Adrenal gland (tissue), 12 donors: ENCODE data around the gene TPX2. TPM values are rescaled to one million over a fixed set of nuclear protein-coding genes. Genes with fewer than 3 reads are reported as not detected.

ENCODE experiments used
- DNase-seq, 7 donors: peaks; one replicate each; pipeline ENCODE4 v3.0.0-alpha.2; 2019 to 2020
- H3K27ac ChIP-seq, 5 donors: fragments of 200-600 bp; sonication (generic) in 4 of 5; 1 replicate in 3 of 5; 2 replicates in 2 of 5; pipeline versions ENCODE4 v1.5.1 to v1.8.0; 2016 to 2020; ENCODE audit warnings: mild to moderate bottlenecking in 1 of 5
- H3K27me3 ChIP-seq: fragments of 200-600 bp; 2 replicates; pipeline ENCODE4 v1.8.0; 2021
- H3K36me3 ChIP-seq, 2 donors: fragments of 200-600 bp; replicated peaks in 1 of 2; 1 replicate in 1 of 2; 2 replicates in 1 of 2; pipeline versions ENCODE4 v1.5.1 to v1.8.0; 2018 to 2022
- H3K4me1 ChIP-seq, 2 donors: fragments of 200-600 bp; replicated peaks in 1 of 2; 1 replicate in 1 of 2; 2 replicates in 1 of 2; pipeline versions ENCODE4 v1.5.1 to v1.8.0; 2018 to 2021
- H3K4me3 ChIP-seq, 4 donors: fragments of 200-600 bp; sonication (generic) in 3 of 4; one replicate each; pipeline ENCODE4 v1.5.1; 2016 to 2018
- H3K9me3 ChIP-seq, 3 donors: fragments of 200-600 bp; sonication (generic) in 1 of 3; replicated peaks in 1 of 3; 1 replicate in 2 of 3; 2 replicates in 1 of 3; pipeline versions ENCODE4 v1.5.1 to v1.8.0; 2016 to 2021
- CTCF ChIP-seq, 6 experiments: fragments of 450-650 bp in 4 of 6; fragments of 200-600 bp in 2 of 6; sonication (generic) in 1 of 6; IDR thresholded peaks; 1 replicate in 5 of 6; 2 replicates in 1 of 6; pipeline versions ENCODE4 v1.5.1 to v1.8.0; 2016 to 2021; ENCODE audit warnings: antibody characterized with exemption in 6 of 6, mild to moderate bottlenecking in 2 of 6, moderate library complexity in 1 of 6
- POLR2A ChIP-seq, 2 donors: fragments of 450-650 bp; IDR thresholded peaks; one replicate each; pipeline ENCODE4 v1.6.1; 2017; ENCODE audit warnings: antibody characterized with exemption in 2 of 2, mild to moderate bottlenecking in 2 of 2, moderate library complexity in 1 of 2
- WGBS, 4 donors: extraction: QIAGEN DNeasy Blood & Tissue Kit in 2 of 4; methylation state at CpG; one replicate each; pipeline versions ENCODE4 v1.1.5 to v1.1.7; 2013 to 2017; 5-methylcytosine and 5-hydroxymethylcytosine counted together
- intact Hi-C, 2 donors: fragments of 100-400 bp; cut with DNase I; formaldehyde crosslinking; loops; one replicate each; pipeline versions ENCODE4 v1.14.1 to v1.15.0; 2022 to 2023
- polyA plus RNA-seq, 3 donors: library from polyadenylated mRNA; stranded (reverse); fragments of 200-250 nt in 2 of 3; fragments of 350-450 nt in 1 of 3; fragmentation: Illumina TruSeq in 1 of 3; extraction: RNeasy Lipid Tissue Mini Kit (QIAGEN cat#74804) in 1 of 3; gene quantifications; one replicate each; pipeline ENCODE4 v1.2.3, GENCODE V29; 2013 to 2014
- total RNA-seq, 9 donors: library from RNA; depleted of rRNA in 4 of 9; stranded (reverse); fragments of >200 nt in 4 of 9; fragments of 120-200 nt in 1 of 9; fragmentation: NEBNext Ultra II Directional in 1 of 9; extraction: Animal tissue kit (Norgen Biotek cat#: 25700) in 1 of 9; gene quantifications; one replicate each; pipeline versions ENCODE4 v1.1.0 to v1.2.4, GENCODE V29; 2013 to 2023
- donor health status: healthy with polysubstance abuse.
- donor health status: Bipolar disorder and iron deficiency.
- donor health status: DM: yes; HTN: yes; CAD: no.
- donor health status: DM: no; HTN: no; CAD: no.
- donor health status: DM: no; HTN: no; CAD: no.
- donor health status: DM: yes; HTN: yes; CAD: no.

TPX2 gene
- total and polyA plus RNA-seq, 12 donors, result 0.40 to 22.6 (median 2.5) TPM

DNA sequence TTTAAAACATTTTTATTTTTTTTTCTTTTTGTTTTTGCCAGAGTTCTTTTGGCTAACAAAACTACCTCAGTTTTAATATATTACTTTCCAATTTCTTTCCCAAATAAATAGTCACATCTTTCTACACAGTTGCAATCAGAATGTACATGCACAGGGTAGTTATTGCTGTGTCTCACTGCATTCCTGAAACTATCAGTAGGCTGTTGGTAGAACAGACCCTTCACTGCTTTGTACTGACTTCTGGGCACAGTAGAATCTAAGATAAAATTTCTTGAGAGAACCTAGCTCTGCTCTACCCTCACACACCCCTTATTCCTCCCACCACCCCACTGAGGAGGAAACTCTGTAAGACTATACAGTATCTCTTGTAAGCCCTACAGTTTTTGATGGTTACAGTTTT, 19.9 kb downstream of the TPX2 start:
- no peaks in the 10 kb centered on the region for H3K9me3 ChIP-seq
- H3K4me3 ChIP-seq, result no peak overlapping the region
- H3K27me3 ChIP-seq, result no peaks in the 10 kb centered on the region
- intact Hi-C loops, result no loop called here
- H3K4me1 ChIP-seq, result no peaks in the 10 kb centered on the region
- no peak for DNase-seq
- H3K27ac ChIP-seq, result no peak overlapping the region
- H3K36me3 ChIP-seq, result no peaks in the 10 kb centered on the region
- TF ChIP-seq CTCF (IDR thresholded peaks at IDR 0.05), result no peak
- TF ChIP-seq POLR2A (IDR thresholded peaks at IDR 0.05), result no peak

- Histone ChIP-seq H3K4me1 (no peaks in the 10 kb centered on the region), H3K36me3 (no peaks in the 10 kb centered on the region), H3K9me3 (no peaks in the 10 kb centered on the region), H3K27ac (no peak overlapping the region), H3K4me3 (no peak overlapping the region), H3K27me3 (no peaks in the 10 kb centered on the region)
- intact Hi-C loops, result no loop called here
- TF ChIP-seq POLR2A (IDR thresholded peaks at IDR 0.05), result no peak
- 53 to 88% (median 83%) methylated on average over 2 of the region's 2 CpGs for WGBS, 4 donors
- no peak for DNase-seq
Measured at GRCh38 chr20:31759836-31760518, 20.9 kb downstream of the TPX2 start.

GRCh38 chr20:31760519-31761240, 21.6 kb downstream of the TPX2 start:
- H3K9me3 ChIP-seq, result no peaks in the 10 kb centered on the region
- H3K36me3 ChIP-seq, result no peaks in the 10 kb centered on the region
- DNase-seq, result no peak
- H3K27me3 ChIP-seq, result no peaks in the 10 kb centered on the region
- WGBS, 4 donors, result 84 to 94% (median 93%) methylated on average over 6 of the region's 6 CpGs
- H3K4me3 ChIP-seq, result no peak overlapping the region
- intact Hi-C loops, result no loop called here
- H3K27ac ChIP-seq, result no peak overlapping the region
- H3K4me1 ChIP-seq, result no peaks in the 10 kb centered on the region
- no peak for TF ChIP-seq POLR2A (IDR thresholded peaks at IDR 0.05)
- no peak for TF ChIP-seq CTCF (IDR thresholded peaks at IDR 0.05)

GRCh38 chr20:31764641-31765305, 25.7 kb downstream of the TPX2 start:
- H3K9me3 ChIP-seq, result no peaks in the 10 kb centered on the region
- no peaks in the 10 kb centered on the region for H3K4me1 ChIP-seq
- H3K27ac ChIP-seq, result no peak overlapping the region
- TF ChIP-seq CTCF (IDR thresholded peaks at IDR 0.05), result no peak
- TF ChIP-seq POLR2A (IDR thresholded peaks at IDR 0.05), result no peak
- intact Hi-C loops, result no loop called here
- no peak for DNase-seq
- WGBS, 4 donors, result 46 to 58% (median 56%) methylated on average over 2 of the region's 2 CpGs
- H3K36me3 ChIP-seq, result no peaks in the 10 kb centered on the region
- H3K4me3 ChIP-seq, result no peak overlapping the region
- no peaks in the 10 kb centered on the region for H3K27me3 ChIP-seq
